ENCODE measurements around the gene PPP3R1. TPM values are rescaled to one million over a fixed set of nuclear protein-coding genes. Genes with fewer than 3 reads are reported as not detected.

PPP3R1 gene
- total RNA-seq, 4 donors from 2014 or later, result 23.8 to 31.6 (median 29.9) TPM

DNA sequence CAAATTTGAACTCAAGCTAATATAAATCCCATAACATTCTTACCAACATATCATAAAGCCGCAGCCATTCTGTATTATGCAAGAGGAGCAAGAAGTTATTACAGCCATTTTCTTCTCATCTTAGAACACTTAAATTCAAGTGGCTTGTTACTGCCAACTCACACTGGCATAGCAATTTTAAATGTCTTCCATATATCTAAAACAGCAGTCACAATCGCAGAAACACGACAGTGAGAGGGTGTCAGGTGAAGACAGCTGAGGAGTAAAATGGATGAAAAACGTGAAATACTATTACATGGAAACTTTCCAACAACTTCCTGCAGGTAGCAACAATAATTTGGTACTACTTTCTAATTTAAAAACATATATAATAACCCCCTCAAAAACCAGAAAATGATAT is 17.9 kb downstream of the PPP3R1 start:
- Histone ChIP-seq H3K27me3 (no peaks in the 10 kb centered on the region), H3K36me3 (no peaks in the 10 kb centered on the region), H3K4me1 (peaks cover 19 to 87% (median 21%) of the 10 kb centered on the region in 3 donors), H3K4me3 (no peak overlapping the region), H3K9me3 (no peaks in the 10 kb centered on the region), H3K27ac (no peak overlapping the region)
- 83 to 84% methylated on average over 4 of the region's 4 CpGs for WGBS, 2 donors (ENCODE audit: low coverage in 1 of 2)
- TF ChIP-seq POLR2A (IDR thresholded peaks at IDR 0.05) (no peak), EP300 (IDR thresholded peaks at IDR 0.05) (no peak), POLR2AphosphoS5 (IDR thresholded peaks at IDR 0.05) (no peak)
- TF ChIP-seq, protein P1, sequence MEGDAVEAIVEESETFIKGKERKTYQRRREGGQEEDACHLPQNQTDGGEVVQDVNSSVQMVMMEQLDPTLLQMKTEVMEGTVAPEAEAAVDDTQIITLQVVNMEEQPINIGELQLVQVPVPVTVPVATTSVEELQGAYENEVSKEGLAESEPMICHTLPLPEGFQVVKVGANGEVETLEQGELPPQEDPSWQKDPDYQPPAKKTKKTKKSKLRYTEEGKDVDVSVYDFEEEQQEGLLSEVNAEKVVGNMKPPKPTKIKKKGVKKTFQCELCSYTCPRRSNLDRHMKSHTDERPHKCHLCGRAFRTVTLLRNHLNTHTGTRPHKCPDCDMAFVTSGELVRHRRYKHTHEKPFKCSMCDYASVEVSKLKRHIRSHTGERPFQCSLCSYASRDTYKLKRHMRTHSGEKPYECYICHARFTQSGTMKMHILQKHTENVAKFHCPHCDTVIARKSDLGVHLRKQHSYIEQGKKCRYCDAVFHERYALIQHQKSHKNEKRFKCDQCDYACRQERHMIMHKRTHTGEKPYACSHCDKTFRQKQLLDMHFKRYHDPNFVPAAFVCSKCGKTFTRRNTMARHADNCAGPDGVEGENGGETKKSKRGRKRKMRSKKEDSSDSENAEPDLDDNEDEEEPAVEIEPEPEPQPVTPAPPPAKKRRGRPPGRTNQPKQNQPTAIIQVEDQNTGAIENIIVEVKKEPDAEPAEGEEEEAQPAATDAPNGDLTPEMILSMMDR (IDR thresholded peaks at IDR 0.05), result no peak
- no peak for ATAC-seq

DNA sequence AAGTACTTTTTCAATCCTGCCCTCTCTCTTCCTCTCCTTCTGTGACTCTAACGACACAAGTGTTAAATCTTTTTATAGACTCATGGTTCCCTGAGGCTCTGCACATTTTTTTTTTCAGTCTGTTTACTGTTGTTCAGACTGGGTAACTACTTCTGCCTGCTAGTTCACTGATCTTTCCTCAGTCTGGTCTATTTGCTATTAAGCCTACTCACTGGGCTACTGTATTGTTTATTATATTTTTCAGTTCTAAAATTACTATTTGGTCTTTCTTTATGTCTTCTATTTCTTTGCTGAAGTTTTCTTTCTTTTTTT is 21.3 kb downstream of the PPP3R1 start:
- no peaks in the 10 kb centered on the region for H3K9me3 ChIP-seq
- WGBS, 2 donors (ENCODE audit: low coverage in 1 of 2), result 10 to 20% methylated on average over 1 of the region's 1 CpG
- no peak overlapping the region for H3K4me3 ChIP-seq
- H3K27ac ChIP-seq, result peak overlapping the region in 1 of 4 donors; percentile 54
- ATAC-seq, result no peak
- H3K36me3 ChIP-seq, result no peaks in the 10 kb centered on the region
- peaks cover 2 to 87% (median 3%) of the 10 kb centered on the region in 3 donors for H3K4me1 ChIP-seq
- TF ChIP-seq POLR2AphosphoS5 (IDR thresholded peaks at IDR 0.05) (no peak), EP300 (IDR thresholded peaks at IDR 0.05) (no peak), POLR2A (IDR thresholded peaks at IDR 0.05) (no peak)
- TF ChIP-seq, protein P1 (IDR thresholded peaks at IDR 0.05), result no peak
- no peaks in the 10 kb centered on the region for H3K27me3 ChIP-seq

DNA sequence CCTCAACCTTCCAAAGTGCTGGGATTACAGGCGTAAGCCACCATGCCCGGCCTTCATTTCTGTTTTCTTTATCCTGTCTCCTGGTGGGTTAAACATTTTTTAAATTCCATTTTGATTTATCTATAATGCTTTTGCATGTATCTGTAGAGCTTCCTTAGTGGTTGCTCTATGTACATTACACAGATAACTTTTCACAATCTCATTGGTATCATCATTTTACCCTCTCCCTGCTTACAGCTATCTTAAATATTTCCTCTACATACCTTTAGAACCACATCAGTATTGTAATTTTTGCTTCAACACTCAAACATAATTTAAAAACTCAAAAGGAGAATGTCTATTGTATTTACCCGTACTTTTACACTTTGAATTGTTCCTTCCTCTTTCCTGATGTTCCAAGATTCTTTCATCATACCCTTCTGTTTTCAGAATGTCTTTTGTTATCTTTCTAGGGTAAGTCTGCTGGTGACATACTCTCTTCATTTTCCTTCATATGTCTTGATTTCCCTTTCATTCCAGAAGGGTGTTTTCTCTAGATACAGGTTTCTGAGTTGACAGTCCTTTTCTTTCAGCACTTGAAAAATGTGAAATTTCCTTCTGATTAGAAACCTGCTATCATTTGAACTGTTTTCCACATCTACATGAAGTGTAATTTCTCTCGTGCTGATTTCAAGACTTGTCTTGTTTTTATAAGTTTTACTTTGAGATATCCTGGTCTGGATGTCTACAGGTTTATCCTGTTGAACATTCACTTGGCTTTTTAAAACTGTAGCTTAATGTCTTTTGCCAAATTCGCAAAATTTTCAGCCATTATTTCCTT is 21.9 kb downstream of the PPP3R1 start:
- no peaks in the 10 kb centered on the region for H3K27me3 ChIP-seq
- no peak for ATAC-seq
- H3K4me1 ChIP-seq, result peaks cover 2 to 87% (median 3%) of the 10 kb centered on the region in 3 donors
- H3K36me3 ChIP-seq, result no peaks in the 10 kb centered on the region
- no peak for TF ChIP-seq POLR2A (IDR thresholded peaks at IDR 0.05)
- TF ChIP-seq, protein P1 (IDR thresholded peaks at IDR 0.05), result no peak
- TF ChIP-seq POLR2AphosphoS5 (IDR thresholded peaks at IDR 0.05), result no peak
- TF ChIP-seq EP300 (IDR thresholded peaks at IDR 0.05), result no peak
- 78% methylated on average over 5 of the region's 5 CpGs for WGBS, 2 donors (ENCODE audit: low coverage in 1 of 2)
- H3K27ac ChIP-seq, result peak overlapping the region in 1 of 4 donors; percentile 54
- H3K4me3 ChIP-seq, result no peak overlapping the region
- no peaks in the 10 kb centered on the region for H3K9me3 ChIP-seq

DNA sequence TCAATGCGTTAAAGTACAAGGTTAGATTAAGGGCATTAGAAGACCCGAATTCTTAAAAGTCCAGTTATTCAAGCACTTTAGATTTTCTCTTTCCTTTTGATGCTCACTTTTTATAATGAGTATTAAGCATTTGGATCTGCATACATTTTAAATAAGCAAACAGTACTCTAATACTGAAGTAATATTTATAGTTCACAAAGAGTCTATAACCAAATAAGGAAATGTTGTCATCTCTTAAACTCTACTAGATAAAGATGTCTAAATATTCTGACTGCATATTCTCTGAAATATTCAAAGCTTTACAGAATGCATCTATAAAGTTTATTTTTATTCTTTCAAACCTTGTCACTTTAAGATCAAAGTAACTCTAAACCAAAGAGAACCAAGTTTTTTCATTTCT is 25.5 kb downstream of the PPP3R1 start:
- Histone ChIP-seq H3K27ac (peak overlapping the region; percentile 20 to 57 (median 46)), H3K4me1 (peaks cover 5 to 99% (median 6%) of the 10 kb centered on the region in 3 donors), H3K4me3 (no peak overlapping the region), H3K27me3 (no peaks in the 10 kb centered on the region), H3K9me3 (no peaks in the 10 kb centered on the region), H3K36me3 (no peaks in the 10 kb centered on the region)
- WGBS, 2 donors (ENCODE audit: low coverage in 1 of 2), result 20 to 26% methylated on average over 2 of the region's 2 CpGs
- TF ChIP-seq EP300 (IDR thresholded peaks at IDR 0.05) (no peak), POLR2A (IDR thresholded peaks at IDR 0.05) (no peak), POLR2AphosphoS5 (IDR thresholded peaks at IDR 0.05) (no peak)
- TF ChIP-seq, protein P1 (IDR thresholded peaks at IDR 0.05), result no peak
- no peak for ATAC-seq

DNA sequence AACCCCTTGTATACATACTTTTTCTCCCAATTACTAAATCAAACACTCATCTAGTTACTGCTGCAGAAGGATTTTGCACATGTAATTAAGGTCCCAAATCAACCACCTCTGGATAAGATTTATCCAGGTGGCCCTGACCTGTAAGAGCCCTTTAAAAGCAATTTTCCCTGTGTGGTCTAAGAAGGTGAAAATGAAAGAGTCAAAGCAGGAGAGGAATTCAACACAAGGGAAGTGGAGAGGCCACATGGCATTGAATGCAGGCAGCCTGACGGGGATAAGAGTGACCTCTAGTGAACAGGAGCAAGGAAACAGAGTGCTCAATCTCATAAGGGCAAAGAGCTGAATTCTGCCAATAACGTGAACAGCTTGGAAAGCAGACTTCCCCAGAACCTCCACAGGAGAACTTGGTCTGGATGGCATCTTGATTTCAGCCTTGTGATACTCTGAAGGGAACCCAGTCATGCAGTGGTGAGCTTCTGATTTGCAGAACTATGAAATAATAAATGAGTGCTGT is 27.2 kb downstream of the PPP3R1 start:
- Histone ChIP-seq H3K27me3 (no peaks in the 10 kb centered on the region), H3K36me3 (no peaks in the 10 kb centered on the region), H3K9me3 (no peaks in the 10 kb centered on the region), H3K27ac (peak overlapping the region in 3 of 4 donors; percentile 16 to 57 (median 56)), H3K4me3 (no peak overlapping the region), H3K4me1 (peaks cover 5 to 84% (median 6%) of the 10 kb centered on the region in 3 donors)
- TF ChIP-seq, protein P1 (IDR thresholded peaks at IDR 0.05), result peak in 1 of 4 experiments; percentile 38
- no peak for TF ChIP-seq POLR2A (IDR thresholded peaks at IDR 0.05)
- ATAC-seq, result no peak
- 10 to 22% methylated on average over 2 of the region's 2 CpGs for WGBS, 2 donors (ENCODE audit: low coverage in 1 of 2)
